Stomach (tissue), 9 donors: ENCODE results near the gene HS2ST1. TPM values are rescaled to one million over a fixed set of nuclear protein-coding genes. Genes with fewer than 3 reads are reported as not detected.
"Not testable (repeated sequence)": the region's sequence is repeated elsewhere in the genome, so short reads cannot be mapped to it uniquely, and the experiment has no call there.

Experiments
- DNase-seq, 2 donors: peaks; one replicate each; pipeline versions ENCODE4 v3.0.0 to v3.0.0-alpha.2; 2013 to 2019
- H3K27ac ChIP-seq, 5 donors: fragments of 200-600 bp in 4 of 5; sonication (generic) in 4 of 5; one replicate each; pipeline ENCODE4 v1.5.1; 2013 to 2019; ENCODE audit warnings: mild to moderate bottlenecking in 1 of 5, moderate library complexity in 1 of 5
- H3K27me3 ChIP-seq, 3 donors: fragments of 200-600 bp; sonication (generic); one replicate each; pipeline ENCODE4 v1.5.1; 2017 to 2019; ENCODE audit warnings: mixed run types in 1 of 3
- H3K36me3 ChIP-seq, 4 donors: fragments of 200-600 bp; sonication (generic); 1 replicate in 3 of 4; 2 replicates in 1 of 4; pipeline ENCODE4 v1.5.1; 2016 to 2019
- H3K4me1 ChIP-seq, 4 donors: fragments of 200-600 bp; sonication (generic); one replicate each; pipeline ENCODE4 v1.5.1; 2016 to 2019
- H3K4me3 ChIP-seq, 4 donors: fragments of 200-600 bp; sonication (generic) in 3 of 4; one replicate each; pipeline ENCODE4 v1.5.1; 2016 to 2019; ENCODE audit warnings: mild to moderate bottlenecking in 1 of 4
- H3K9me3 ChIP-seq, 4 donors: fragments of 200-600 bp; sonication (generic); one replicate each; pipeline ENCODE4 v1.5.1; 2016 to 2019
- CTCF ChIP-seq, 7 experiments: fragments of 450-650 bp in 4 of 7; fragments of 200-600 bp in 3 of 7; sonication (generic) in 3 of 7; IDR thresholded peaks; one replicate each; pipeline ENCODE4 v1.5.1; 2016 to 2019; ENCODE audit warnings: antibody characterized with exemption in 7 of 7, control low read depth in 2 of 7, mild to moderate bottlenecking in 1 of 7
- EP300 ChIP-seq: sonication (generic); formaldehyde crosslinking; IDR thresholded peaks from one replicate; pipeline ENCODE4 v1.6.1; 2017; ENCODE audit warnings: antibody characterized with exemption
- POLR2A ChIP-seq, 4 donors: fragments of 450-650 bp; IDR thresholded peaks; one replicate each; pipeline ENCODE4 v1.6.1; 2016; ENCODE audit warnings: antibody characterized with exemption in 4 of 4, control low read depth in 2 of 4, mild to moderate bottlenecking in 1 of 4, moderate library complexity in 1 of 4
- POLR2AphosphoS5 ChIP-seq, 3 donors: sonication (generic); formaldehyde crosslinking; IDR thresholded peaks; one replicate each; pipeline ENCODE4 v1.6.1; 2016; ENCODE audit warnings: antibody characterized with exemption in 3 of 3
- WGBS, 5 donors: extraction: QIAGEN DNeasy Blood & Tissue Kit in 3 of 5; methylation state at CpG; one replicate each; pipeline versions ENCODE4 v1.1.5 to v1.1.7; 2013 to 2018; 5-methylcytosine and 5-hydroxymethylcytosine counted together
- intact Hi-C: fragments of 100-400 bp; cut with DNase I; formaldehyde crosslinking; loops from one replicate; pipeline ENCODE4 v1.15.1; 2023; ENCODE audit warnings: low total_unique reads
- polyA plus RNA-seq, 3 donors: library from polyadenylated mRNA; stranded (reverse); fragments of 200-250 nt; gene quantifications; one replicate each; pipeline ENCODE4 v1.2.3, GENCODE V29; 2013
- total RNA-seq, 5 donors: library from RNA; depleted of rRNA; stranded (reverse); fragments of >200 nt; gene quantifications; one replicate each; pipeline versions ENCODE4 v1.1.0 to v1.2.3, GENCODE V29; 2014 to 2016
- donor health status: healthy with polysubstance abuse.
- donor health status: Bipolar disorder and iron deficiency.
- donor health status: healthy.

The HS2ST1 gene
- total and polyA plus RNA-seq, 8 donors = 1.8 to 29.0 (median 5.1) TPM

DNA sequence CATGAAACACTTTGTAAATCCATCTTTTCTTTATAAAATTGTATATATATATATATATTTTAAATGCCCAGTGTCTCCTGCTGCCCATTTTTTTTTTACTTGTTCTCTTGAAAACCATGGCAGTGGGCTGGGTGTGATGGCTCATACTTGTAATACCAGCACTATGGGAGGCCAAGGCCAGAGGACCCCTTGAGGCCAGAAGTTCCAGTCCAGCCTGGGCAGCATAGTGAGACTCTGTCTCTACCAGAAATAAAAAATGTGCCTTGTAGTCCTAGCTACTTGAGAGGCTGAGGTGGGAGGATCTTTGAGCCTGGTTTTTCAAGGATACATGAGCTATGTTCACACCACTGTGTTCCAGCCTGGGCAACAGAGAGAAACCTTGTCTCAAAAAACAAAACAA, 62.2 kb downstream of the HS2ST1 start:
- Histone ChIP-seq H3K4me1 (no peaks in the 10 kb centered on the region), H3K9me3 (no peaks in the 10 kb centered on the region), H3K4me3 (no peak overlapping the region), H3K36me3 (no peaks in the 10 kb centered on the region), H3K27me3 (no peaks in the 10 kb centered on the region), H3K27ac (no peak overlapping the region)
- DNase-seq = no peak
- no peak for TF ChIP-seq CTCF (IDR thresholded peaks at IDR 0.05)
- TF ChIP-seq POLR2AphosphoS5 (IDR thresholded peaks at IDR 0.05) = no peak
- TF ChIP-seq POLR2A (IDR thresholded peaks at IDR 0.05) = no peak
- no peak for TF ChIP-seq EP300
- intact Hi-C loops = no loop called here

- Histone ChIP-seq H3K9me3 (no peaks in the 10 kb centered on the region), H3K4me1 (no peaks in the 10 kb centered on the region), H3K36me3 (no peaks in the 10 kb centered on the region), H3K4me3 (no peak overlapping the region), H3K27me3 (no peaks in the 10 kb centered on the region), H3K27ac (no peak overlapping the region)
- WGBS, 5 donors = 88 to 93% (median 92%) methylated on average over 7 of the region's 7 CpGs
- intact Hi-C loops = no loop called here
- DNase-seq = no peak
- TF ChIP-seq POLR2A (IDR thresholded peaks at IDR 0.05) = no peak
- TF ChIP-seq EP300 = no peak
Measured at GRCh38 chr1:86981482-86982213, 67.2 kb downstream of the HS2ST1 start.

- 96 to 100% (median 98%) methylated on average over 12 of the region's 12 CpGs for WGBS, 5 donors
- H3K36me3 ChIP-seq, H3K9me3 ChIP-seq, intact Hi-C loops, H3K27me3 ChIP-seq, DNase-seq, H3K27ac ChIP-seq, H3K4me3 ChIP-seq, H3K4me1 ChIP-seq: not testable (repeated sequence)
Measured at GRCh38 chr1:86983677-86984076, 69.2 kb downstream of the HS2ST1 start.

DNA sequence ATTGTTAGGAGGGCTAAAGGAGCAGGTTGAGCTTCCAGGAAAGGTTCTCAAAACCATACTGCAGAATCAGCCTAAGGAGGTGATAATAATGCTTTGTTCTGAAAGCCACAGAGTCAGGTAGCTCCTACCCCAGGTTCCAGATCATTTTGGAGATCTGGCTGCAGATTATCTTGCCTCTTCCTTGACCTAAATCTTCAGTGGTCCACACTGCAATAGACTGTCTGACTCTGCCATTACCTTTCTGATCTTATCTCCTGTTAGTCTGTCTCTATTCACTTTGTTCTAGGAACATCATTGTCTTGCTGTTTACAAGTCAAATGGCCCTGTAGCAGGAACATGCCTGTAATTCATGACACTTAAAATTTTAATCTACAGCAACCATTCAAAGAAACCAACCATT, 73.0 kb downstream of the HS2ST1 start:
- intact Hi-C loops = no loop called here
- DNase-seq = no peak
- no peak overlapping the region for H3K27ac ChIP-seq
- H3K4me3 ChIP-seq = no peak overlapping the region
- H3K4me1 ChIP-seq = no peaks in the 10 kb centered on the region
- no peaks in the 10 kb centered on the region for H3K36me3 ChIP-seq
- no peaks in the 10 kb centered on the region for H3K27me3 ChIP-seq
- TF ChIP-seq EP300 (no peak), CTCF (IDR thresholded peaks at IDR 0.05) (no peak), POLR2A (IDR thresholded peaks at IDR 0.05) (no peak), POLR2AphosphoS5 (IDR thresholded peaks at IDR 0.05) (no peak)
- no peaks in the 10 kb centered on the region for H3K9me3 ChIP-seq

GRCh38 chr1:86988835-86989234, 74.4 kb downstream of the HS2ST1 start:
- DNase-seq = no peak
- intact Hi-C loops = no loop called here
- TF ChIP-seq POLR2AphosphoS5 (IDR thresholded peaks at IDR 0.05) (no peak), POLR2A (IDR thresholded peaks at IDR 0.05) (no peak), EP300 (no peak), CTCF (IDR thresholded peaks at IDR 0.05) (no peak)
- Histone ChIP-seq H3K27ac (no peak overlapping the region), H3K4me3 (no peak overlapping the region), H3K9me3 (no peaks in the 10 kb centered on the region), H3K4me1 (peaks cover 0 to 12% (median 3%) of the 10 kb centered on the region in 4 donors), H3K27me3 (no peaks in the 10 kb centered on the region), H3K36me3 (no peaks in the 10 kb centered on the region)
- 95 to 98% (median 96%) methylated on average over 7 of the region's 7 CpGs for WGBS, 5 donors

DNA sequence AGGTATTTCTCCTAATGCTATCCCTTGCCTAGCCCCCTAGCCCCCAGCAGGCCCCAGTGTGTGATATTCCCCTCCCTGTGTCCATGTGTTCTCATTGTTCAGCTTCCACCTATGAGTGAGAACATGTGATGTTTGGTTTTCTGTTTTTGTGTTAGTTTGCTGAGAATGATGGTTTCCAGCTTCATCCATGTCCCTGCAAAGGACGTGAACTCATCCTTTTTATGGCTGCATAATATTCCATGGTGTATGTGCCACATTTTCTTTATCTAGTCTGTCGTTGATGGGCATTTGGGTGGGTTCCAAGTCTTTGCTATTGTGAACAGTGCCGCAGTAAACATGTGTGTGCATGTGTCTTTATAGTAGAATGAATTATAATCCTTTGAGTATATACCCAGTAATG, 75.3 kb downstream of the HS2ST1 start:
- intact Hi-C loops, DNase-seq, H3K9me3 ChIP-seq, H3K4me3 ChIP-seq, H3K27ac ChIP-seq, H3K36me3 ChIP-seq, H3K27me3 ChIP-seq: not testable (repeated sequence)
- 57 to 73% (median 60%) methylated on average over 3 of the region's 3 CpGs for WGBS, 5 donors
- peaks cover 0 to 16% (median 3%) of the 10 kb centered on the region in 4 donors for H3K4me1 ChIP-seq
